H1 (cell line): Measurements from ENCODE around the gene NPTX1. TPM values are rescaled to one million over a fixed set of nuclear protein-coding genes. Genes with fewer than 3 reads are reported as not detected.

Experiments
- CTCF ChIA-PET: fragments of 300-600 bp; sonication (Branson Sonifier 250); formaldehyde crosslinking; loops from one replicate; lab custom pipeline; 2021; ENCODE audit not compliant: partially characterized antibody; lab: Charles Lee
- POLR2A ChIA-PET: fragments of 300-600 bp; sonication (Branson Sonifier 250); formaldehyde crosslinking; loops from one replicate; lab custom pipeline; 2021; ENCODE audit warnings: inconsistent platforms; ENCODE audit not compliant: partially characterized antibody; lab: Charles Lee
- DNase-seq, 2 experiments: peaks; one replicate each; pipeline versions ENCODE4 v3.0.0 to v3.0.0-alpha.2; 2010 to 2022; ENCODE audit warnings: low spot score in 2 of 2, low read depth in 1 of 2, mixed read lengths in 1 of 2
- FAIRE-seq: peaks from 2 replicates; lab custom pipeline; 2011; peaks lifted over from hg19 to GRCh38; lab: Jason Lieb, UNC
- H2AFZ ChIP-seq: 2 replicates; pipeline ENCODE4 v1.8.1; 2012; ENCODE audit warnings: low read length, inconsistent platforms
- H2AK5ac ChIP-seq: 2 replicates; pipeline ENCODE4 v1.6.1; 2013; ENCODE audit warnings: low read depth, low read length
- H2BK120ac ChIP-seq: replicated peaks from 2 replicates; pipeline ENCODE3; 2013; ENCODE audit warnings: low read depth, low read length, inconsistent platforms
- H2BK12ac ChIP-seq: 2 replicates; pipeline ENCODE4 v1.6.1; 2013; ENCODE audit warnings: low read depth, low read length
- H2BK15ac ChIP-seq: 2 replicates; pipeline ENCODE4 v1.6.1; 2013; ENCODE audit warnings: low read length
- H2BK20ac ChIP-seq: 2 replicates; pipeline ENCODE4 v1.6.1; 2013; ENCODE audit warnings: low read length
- H2BK5ac ChIP-seq: 2 replicates; pipeline ENCODE4 v1.6.1; 2013; ENCODE audit warnings: low read depth, low read length
- H3K14ac ChIP-seq: 2 replicates; pipeline ENCODE4 v1.6.1; 2013; ENCODE audit warnings: inconsistent platforms; ENCODE audit not compliant: insufficient read length
- H3K18ac ChIP-seq: 2 replicates; pipeline ENCODE4 v1.6.1; 2013; ENCODE audit warnings: low read length; ENCODE audit errors: extremely low read depth
- H3K23ac ChIP-seq: 2 replicates; pipeline ENCODE4 v1.6.1; 2013; ENCODE audit warnings: inconsistent platforms; ENCODE audit not compliant: insufficient read length
- H3K23me2 ChIP-seq: 2 replicates; pipeline ENCODE4 v1.6.1; 2013; ENCODE audit warnings: low read depth, low read length
- H3K27ac ChIP-seq: 2 replicates; pipeline ENCODE4 v1.6.1; 2011; ENCODE audit warnings: low read depth, low read length, inconsistent platforms
- H3K27me3 ChIP-seq, 4 experiments: replicated peaks in 1 of 4; 1 replicate in 1 of 4; 2 replicates in 3 of 4; pipeline versions ENCODE4 v1.6.1 to v1.8.1; 2011 to 2013; ENCODE audit warnings: low read length in 3 of 4, mild to moderate bottlenecking in 3 of 4, inconsistent platforms in 2 of 4, mixed read lengths in 2 of 4, moderate library complexity in 1 of 4; ENCODE audit not compliant: control insufficient read depth in 3 of 4, insufficient read depth in 3 of 4; ENCODE audit errors: extremely low read depth in 1 of 4
- H3K36me3 ChIP-seq, 4 experiments: 2 replicates each; pipeline versions ENCODE4 v1.6.1 to v1.8.1; 2011 to 2013; ENCODE audit warnings: mild to moderate bottlenecking in 4 of 4, low read length in 3 of 4, moderate library complexity in 2 of 4, control low read depth in 1 of 4, inconsistent platforms in 1 of 4; ENCODE audit not compliant: insufficient read depth in 4 of 4, control insufficient read depth in 2 of 4
- H3K4ac ChIP-seq: replicated peaks from 2 replicates; pipeline ENCODE3; 2013; ENCODE audit warnings: low read length, low read depth, mixed read lengths, inconsistent platforms; ENCODE audit not compliant: insufficient read length
- H3K4me1 ChIP-seq, 4 experiments: replicated peaks in 1 of 4; 1 replicate in 1 of 4; 2 replicates in 3 of 4; pipeline versions ENCODE4 v1.6.1 to v1.8.1; 2011 to 2013; ENCODE audit warnings: low read length in 3 of 4, inconsistent platforms in 2 of 4, mixed read lengths in 1 of 4; ENCODE audit not compliant: insufficient read depth in 4 of 4, control insufficient read depth in 3 of 4
- H3K4me2 ChIP-seq, 2 experiments: 2 replicates each; pipeline versions ENCODE4 v1.6.1 to v1.8.1; 2011 to 2013; ENCODE audit warnings: low read depth in 2 of 2, low read length in 2 of 2, control low read depth in 1 of 2, inconsistent platforms in 1 of 2, mild to moderate bottlenecking in 1 of 2; ENCODE audit not compliant: insufficient read depth in 1 of 2
- H3K4me3 ChIP-seq, 4 experiments: fragments of 200-600, 300-600 bp in 1 of 4; sonication (generic), shearing (Covaris generic), sonication (Bioruptor Twin) in 1 of 4; 2 replicates each; pipeline versions ENCODE4 v1.5.1 to v1.8.1; 2011 to 2016; ENCODE audit warnings: low read length in 4 of 4, low read depth in 3 of 4, control low read depth in 2 of 4, inconsistent platforms in 2 of 4, mild to moderate bottlenecking in 2 of 4, mixed read lengths in 1 of 4, moderate library complexity in 1 of 4; ENCODE audit not compliant: insufficient read depth in 2 of 4; ENCODE audit errors: extremely low read depth in 1 of 4
- H3K56ac ChIP-seq: replicated peaks from 2 replicates; pipeline ENCODE3; 2013; ENCODE audit warnings: low read depth, mild to moderate bottlenecking, mixed read lengths, low read length, inconsistent platforms; ENCODE audit not compliant: insufficient read length
- H3K79me1 ChIP-seq: 2 replicates; pipeline ENCODE4 v1.6.1; 2013; ENCODE audit warnings: low read depth, low read length, control low read depth
- H3K79me2 ChIP-seq, 2 experiments: 2 replicates each; pipeline versions ENCODE4 v1.6.1 to v1.8.1; 2012 to 2013; ENCODE audit warnings: low read length in 2 of 2, mild to moderate bottlenecking in 2 of 2, inconsistent platforms in 1 of 2; ENCODE audit not compliant: insufficient read depth in 2 of 2, control insufficient read depth in 1 of 2
- H3K9ac ChIP-seq, 4 experiments: replicated peaks in 1 of 4; 1 replicate in 1 of 4; 2 replicates in 3 of 4; pipeline versions ENCODE4 v1.6.1 to v1.8.1; 2011 to 2013; ENCODE audit warnings: low read depth in 3 of 4, low read length in 3 of 4, control low read depth in 2 of 4, mild to moderate bottlenecking in 2 of 4, moderate library complexity in 2 of 4, inconsistent platforms in 1 of 4; ENCODE audit errors: extremely low read depth in 1 of 4
- H3K9me3 ChIP-seq, 2 experiments: 2 replicates each; pipeline versions ENCODE4 v1.6.1 to v1.8.1; 2012 to 2013; ENCODE audit warnings: mild to moderate bottlenecking in 2 of 2, moderate library complexity in 2 of 2, control low read depth in 1 of 2, inconsistent platforms in 1 of 2, low read depth in 1 of 2, low read length in 1 of 2, mixed read lengths in 1 of 2; ENCODE audit not compliant: insufficient read depth in 2 of 2
- H4K20me1 ChIP-seq, 2 experiments: replicated peaks in 1 of 2; 2 replicates each; pipeline versions ENCODE3 to v1.8.1; 2011 to 2013; ENCODE audit warnings: inconsistent platforms in 2 of 2, low read length in 2 of 2, mild to moderate bottlenecking in 1 of 2; ENCODE audit not compliant: insufficient read depth in 2 of 2, control insufficient read depth in 1 of 2
- H4K5ac ChIP-seq: 2 replicates; pipeline ENCODE4 v1.6.1; 2013; ENCODE audit warnings: low read length, low read depth, mixed read lengths, inconsistent platforms; ENCODE audit not compliant: insufficient read length
- H4K8ac ChIP-seq: 2 replicates; pipeline ENCODE4 v1.8.0; 2013; ENCODE audit warnings: mild to moderate bottlenecking, moderate library complexity, low read length, inconsistent platforms; ENCODE audit not compliant: insufficient read depth; ENCODE audit errors: extremely low read depth
- H4K91ac ChIP-seq: replicated peaks from 2 replicates; pipeline ENCODE3; 2013; ENCODE audit warnings: low read length, mixed read lengths, inconsistent platforms; ENCODE audit not compliant: insufficient read length
- BCL11A ChIP-seq, 2 experiments: IDR thresholded peaks; one replicate each; pipeline ENCODE4 v1.6.1; 2011; ENCODE audit warnings: low read depth in 2 of 2, low read length in 2 of 2, mild to moderate bottlenecking in 2 of 2
- CEBPB ChIP-seq: IDR thresholded peaks from 2 replicates; pipeline ENCODE4 v1.6.1; 2012; ENCODE audit warnings: low read depth, low read length
- CHD2 ChIP-seq: IDR thresholded peaks from 2 replicates; pipeline ENCODE4 v1.6.1; 2012; ENCODE audit warnings: low read length, improper control_type of control experiment
- E2F6 ChIP-seq: IDR thresholded peaks from 2 replicates; pipeline ENCODE4 v1.6.1; 2012; ENCODE audit warnings: inconsistent platforms
- EZH2 ChIP-seq: fragments of 200-600 bp; sonication (generic); IDR thresholded peaks from 2 replicates; pipeline ENCODE4 v1.7.1; 2012; ENCODE audit warnings: low read depth, mild to moderate bottlenecking, moderate library complexity, low read length, inconsistent platforms; ENCODE audit not compliant: severe bottlenecking
- HDAC2 ChIP-seq, 2 experiments: fragments of 300-600 bp in 1 of 2; sonication (generic) in 1 of 2; IDR thresholded peaks; 2 replicates each; pipeline ENCODE4 v1.6.1; 2011 to 2012; ENCODE audit warnings: low read depth in 2 of 2, low read length in 2 of 2, mild to moderate bottlenecking in 2 of 2, moderate library complexity in 2 of 2, borderline replicate concordance in 1 of 2, inconsistent platforms in 1 of 2
- MAFK ChIP-seq: IDR thresholded peaks from 2 replicates; pipeline ENCODE4 v1.6.1; 2012; ENCODE audit warnings: low read depth, mild to moderate bottlenecking, improper control_type of control experiment, low read length
- NANOG ChIP-seq: IDR thresholded peaks from 2 replicates; pipeline ENCODE4 v1.6.1; 2011; ENCODE audit warnings: low read length, low read depth, mild to moderate bottlenecking, inconsistent platforms; ENCODE audit not compliant: insufficient read depth, poor library complexity, severe bottlenecking
- POU5F1 ChIP-seq: IDR thresholded peaks from 2 replicates; pipeline ENCODE4 v1.6.1; 2011; ENCODE audit warnings: low read depth, mild to moderate bottlenecking, low read length, moderate library complexity
- RXRA ChIP-seq: IDR thresholded peaks from 2 replicates; pipeline ENCODE4 v1.6.1; 2011; ENCODE audit warnings: low read depth, mild to moderate bottlenecking, low read length, moderate library complexity; ENCODE audit not compliant: insufficient read depth
- SP1 ChIP-seq: IDR thresholded peaks from 2 replicates; pipeline ENCODE4 v1.6.1; 2011; ENCODE audit warnings: low read depth, low read length
- SRF ChIP-seq: IDR thresholded peaks from 2 replicates; pipeline ENCODE4 v1.6.1; 2011; ENCODE audit warnings: mild to moderate bottlenecking, low read depth, low read length, moderate library complexity
- WGBS, 2 experiments: shearing (Covaris generic) in 1 of 2; methylation state at CpG; one replicate each; pipeline versions ENCODE4 v1.1.6 to v1.1.7; 2013 to 2015; ENCODE audit warnings: low lambda C conversion rate in 2 of 2, mixed read lengths in 2 of 2, inconsistent platforms in 1 of 2, low coverage in 1 of 2, missing lambda C conversion rate in 1 of 2; ENCODE audit not compliant: insufficient replicate concordance in 2 of 2, insufficient coverage in 1 of 2, insufficient read length in 1 of 2; ENCODE audit errors: extremely low coverage in 1 of 2, missing lambda C conversion rate in 1 of 2; 5-methylcytosine and 5-hydroxymethylcytosine counted together
- polyA plus RNA-seq, 7 experiments: library from polyadenylated mRNA; depleted of rRNA in 3 of 7; stranded (reverse) in 5 of 7; unstranded in 2 of 7; fragments of >200 nt in 5 of 7; fragments of 200-250 nt in 2 of 7; gene quantifications; 1 replicate in 5 of 7; 2 replicates in 1 of 7; 4 replicates in 1 of 7; pipeline versions ENCODE4 v1.2.1 to v1.2.3, GENCODE V29; 2011 to 2013; ENCODE audit warnings: missing spikeins in 2 of 7, mixed read lengths in 2 of 7
- total RNA-seq: library from RNA; stranded (reverse); fragmentation: NEBNext Ultra II Directional; extraction: Animal tissue kit (Norgen Biotek cat#: 25700); gene quantifications from 2 replicates; pipeline ENCODE4 v1.2.1, GENCODE V29; 2021
- TF ChIP-seq, protein P1 (sequence below): IDR thresholded peaks from 2 replicates; pipeline ENCODE4 v1.6.1; 2012; ENCODE audit warnings: inconsistent platforms

Gene NPTX1
- total and polyA plus RNA-seq, 2 of the 8 experiments (the other 6 are each of a cell fraction or from before 2014, with no cell fraction given), result 12.0 to 17.9 TPM

DNA sequence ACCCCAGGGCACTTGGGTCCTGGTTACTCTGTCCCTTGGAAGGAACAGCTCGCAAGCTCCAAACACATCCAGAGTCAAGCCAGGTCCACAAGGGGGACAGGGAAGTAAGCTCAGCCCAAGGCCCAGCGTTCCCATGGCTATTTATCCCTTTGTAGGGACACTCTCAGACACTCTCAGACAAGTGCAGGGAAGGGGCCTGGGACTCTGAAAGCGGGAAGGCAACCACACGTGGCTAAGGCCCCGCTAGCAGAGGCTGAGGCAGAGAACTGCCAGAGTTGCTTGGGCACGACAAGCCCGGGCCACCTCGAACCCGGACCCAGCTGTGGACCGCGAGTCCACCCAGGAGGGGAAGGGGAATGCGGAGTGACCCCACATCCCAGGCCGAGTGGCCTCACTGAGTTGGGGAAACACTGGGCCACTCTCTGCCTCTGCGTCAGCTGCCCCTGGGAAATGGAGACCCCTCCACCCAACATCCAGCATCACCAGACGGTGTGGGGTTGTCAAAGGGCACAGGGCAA, 10.2 kb downstream of the NPTX1 start:
- Histone ChIP-seq H3K79me1 (no peaks in the 10 kb centered on the region), H3K4me3 (no peak overlapping the region), H3K18ac (no peak overlapping the region), H2BK12ac (no peak overlapping the region), H3K4me2 (no peak overlapping the region), H2BK20ac (no peak overlapping the region), H3K36me3 (no peaks in the 10 kb centered on the region), H4K91ac (no peak overlapping the region), H4K5ac (no peak overlapping the region), H3K4ac (no peak overlapping the region), H4K8ac (no peak overlapping the region), H3K9ac (no peak overlapping the region), H3K14ac (no peak overlapping the region), H3K56ac (no peak overlapping the region), H3K4me1 (no peaks in the 10 kb centered on the region; a peak in 1 of 7 replicates), H2AFZ (no peak overlapping the region), H2AK5ac (no peak overlapping the region), H3K79me2 (no peaks in the 10 kb centered on the region), H4K20me1 (peaks cover 0 to 9% of the 10 kb centered on the region in 2 experiments), H2BK120ac (no peak overlapping the region), H3K27me3 (peaks cover 0 to 10% (median 6%) of the 10 kb centered on the region in 4 experiments; a peak in 4 of 7 replicates), H3K23me2 (no peaks in the 10 kb centered on the region; the same call in 1 of the 2 replicates), H3K23ac (no peak overlapping the region), H2BK15ac (no peak overlapping the region), H3K27ac (no peak overlapping the region), H3K9me3 (no peaks in the 10 kb centered on the region), H2BK5ac (no peak overlapping the region)
- DNase-seq (no peak), FAIRE-seq (no peak)
- 76% methylated on average over 14 of the region's 15 CpGs; no CpG with 5 or more reads in 1 of the 2 experiments for WGBS, 2 experiments
- no peak for TF ChIP-seq SP1
- no peak for TF ChIP-seq POU5F1
- TF ChIP-seq HDAC2 (IDR thresholded peaks at IDR 0.05; ENCODE audit: borderline replicate concordance in 1 of 2, low read depth in 2 of 2, low read length in 2 of 2), result no peak
- no peak for TF ChIP-seq NANOG
- TF ChIP-seq MAFK, result no peak
- TF ChIP-seq BCL11A (IDR thresholded peaks at IDR 0.05; ENCODE audit: low read depth in 2 of 2, low read length in 2 of 2), result no peak
- TF ChIP-seq, protein P1, sequence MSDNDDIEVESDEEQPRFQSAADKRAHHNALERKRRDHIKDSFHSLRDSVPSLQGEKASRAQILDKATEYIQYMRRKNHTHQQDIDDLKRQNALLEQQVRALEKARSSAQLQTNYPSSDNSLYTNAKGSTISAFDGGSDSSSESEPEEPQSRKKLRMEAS, result no peak
- TF ChIP-seq SRF, result no peak
- TF ChIP-seq RXRA, result no peak
- TF ChIP-seq EZH2, result no peak
- no peak for TF ChIP-seq E2F6
- no peak for TF ChIP-seq CHD2
- no peak for TF ChIP-seq CEBPB
- ChIA-PET CTCF (interaction anchor here (0.5 to 2.8 kb wide), 5 partner anchors 39 to 1189 kb away, joined by 3 to 9 read pairs (median 3); no protein-coding TSS in a partner anchor), POLR2A (no interaction called here)
